ENCODE data around the gene CALR.
A peak's percentile ranks its signal among the peaks of the same experiment; 100 is the strongest.
"Not testable (repeated sequence)": the region's sequence is repeated elsewhere in the genome, so short reads cannot be mapped to it uniquely, and the experiment has no call there.

The CALR gene

DNA sequence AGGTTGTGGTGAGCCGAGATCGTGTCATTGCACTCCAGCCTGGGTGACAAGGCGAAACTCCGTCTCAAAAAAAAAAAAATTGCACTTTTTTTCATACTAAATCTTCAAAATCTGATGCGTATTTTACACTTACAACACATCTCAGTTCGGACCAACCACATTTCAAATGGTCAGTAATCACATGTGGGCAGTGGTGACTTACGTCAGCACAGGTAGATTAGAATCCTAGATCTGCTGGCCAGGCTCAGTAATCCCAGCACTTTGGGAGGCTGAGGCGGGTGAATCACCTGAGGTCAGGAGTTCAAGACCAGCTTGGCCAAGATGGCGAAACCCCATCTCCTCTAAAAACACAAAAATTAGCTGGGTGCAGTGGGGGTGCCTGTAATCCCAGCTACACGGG is 3.3 kb upstream of the CALR start:
- DNase-seq, result no peak

DNA sequence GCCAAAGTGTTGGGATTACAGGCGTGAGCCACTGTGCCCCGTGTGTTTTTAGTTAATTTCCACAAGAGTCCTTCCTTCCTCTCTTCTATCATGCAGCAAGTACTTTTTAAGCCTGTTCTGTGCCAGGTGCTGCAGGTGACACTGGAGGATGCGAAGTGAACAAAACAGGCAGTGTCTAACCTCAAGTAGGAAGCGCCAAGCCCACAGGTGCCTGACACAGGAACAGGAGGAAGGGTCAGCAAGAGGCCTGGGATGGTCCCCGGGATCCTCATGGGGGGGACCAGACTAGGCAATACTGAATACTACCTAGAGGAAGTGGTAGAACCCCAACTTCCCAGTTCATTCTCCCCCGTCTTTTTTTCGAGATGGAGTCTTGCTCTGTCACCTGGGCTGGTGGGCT is 1.8 kb upstream of the CALR start:
- DNase-seq, result no peak

DNA sequence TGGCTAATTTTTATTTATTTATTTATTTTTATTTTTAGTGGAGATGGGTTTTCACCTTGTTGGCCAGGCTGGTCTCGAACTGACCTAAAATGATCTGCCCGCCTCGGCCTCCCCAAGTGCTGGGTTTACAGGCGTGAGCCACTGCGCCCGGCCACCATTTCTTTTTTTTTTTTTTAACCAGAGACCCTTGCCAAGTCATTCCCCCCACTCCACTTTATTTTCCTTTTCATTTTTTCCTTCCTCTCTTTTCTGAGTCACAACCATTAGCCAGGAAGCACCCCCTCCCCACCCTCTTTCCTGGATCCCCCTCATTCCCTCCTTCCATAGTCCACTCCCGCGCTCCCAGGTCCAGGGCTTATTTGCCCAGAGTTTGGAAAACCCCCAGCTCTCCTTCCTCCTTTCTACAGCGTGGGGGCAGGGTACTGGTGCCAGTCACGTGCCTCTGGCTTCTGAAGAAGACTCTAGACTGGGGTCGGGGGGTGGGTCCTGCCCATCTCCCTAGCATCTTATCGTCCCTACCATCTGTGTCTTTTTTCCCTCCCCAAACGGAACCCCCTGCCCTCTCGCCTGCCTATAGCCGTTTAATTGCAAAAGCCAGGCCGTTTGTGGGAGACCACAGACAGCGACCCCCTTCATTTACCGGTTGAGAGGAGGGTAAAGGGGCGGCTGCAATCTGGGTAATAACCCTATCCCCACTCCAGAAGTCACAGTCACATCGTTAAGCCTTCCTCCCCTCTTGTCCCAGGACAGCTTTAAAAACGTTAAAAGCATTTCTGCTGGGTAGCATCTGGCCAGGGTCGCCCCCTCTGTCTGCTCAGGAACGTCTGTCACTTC is 1.1 kb upstream of the CALR start:
- DNase-seq, result no peak

DNA sequence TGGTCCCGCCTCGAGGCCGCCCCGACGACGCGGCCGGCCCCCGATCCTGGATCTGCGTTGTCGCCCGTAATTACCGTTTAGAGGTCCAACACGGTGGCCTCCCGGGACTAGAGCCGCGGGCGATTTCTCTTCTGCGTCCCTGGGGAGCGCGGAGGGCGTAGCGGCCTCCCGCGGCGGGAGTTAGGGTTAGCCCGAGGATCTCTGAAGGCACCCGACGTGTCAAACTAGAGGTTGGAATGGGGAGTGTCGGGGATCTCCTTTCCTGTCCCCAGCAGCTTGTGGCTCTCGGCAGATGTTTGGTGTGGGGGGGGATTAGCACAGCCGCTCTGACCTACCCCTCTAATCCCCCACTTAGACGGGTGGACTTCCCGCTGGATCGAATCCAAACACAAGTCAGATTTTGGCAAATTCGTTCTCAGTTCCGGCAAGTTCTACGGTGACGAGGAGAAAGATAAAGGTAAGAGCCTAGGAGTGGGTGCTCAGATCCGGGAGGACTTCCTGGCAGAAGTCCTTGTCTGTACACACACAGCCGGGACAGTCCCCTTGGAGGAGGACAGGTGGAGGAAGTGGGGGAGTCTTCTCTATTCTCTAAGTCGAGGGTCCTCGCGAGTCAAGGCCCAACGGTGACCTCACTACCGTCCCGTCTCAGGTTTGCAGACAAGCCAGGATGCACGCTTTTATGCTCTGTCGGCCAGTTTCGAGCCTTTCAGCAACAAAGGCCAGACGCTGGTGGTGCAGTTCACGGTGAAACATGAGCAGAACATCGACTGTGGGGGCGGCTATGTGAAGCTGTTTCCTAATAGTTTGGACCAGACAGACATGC is 581 bp downstream of the CALR start:
- DNase-seq, result peak in 1 of 2 experiments; percentile 30

DNA sequence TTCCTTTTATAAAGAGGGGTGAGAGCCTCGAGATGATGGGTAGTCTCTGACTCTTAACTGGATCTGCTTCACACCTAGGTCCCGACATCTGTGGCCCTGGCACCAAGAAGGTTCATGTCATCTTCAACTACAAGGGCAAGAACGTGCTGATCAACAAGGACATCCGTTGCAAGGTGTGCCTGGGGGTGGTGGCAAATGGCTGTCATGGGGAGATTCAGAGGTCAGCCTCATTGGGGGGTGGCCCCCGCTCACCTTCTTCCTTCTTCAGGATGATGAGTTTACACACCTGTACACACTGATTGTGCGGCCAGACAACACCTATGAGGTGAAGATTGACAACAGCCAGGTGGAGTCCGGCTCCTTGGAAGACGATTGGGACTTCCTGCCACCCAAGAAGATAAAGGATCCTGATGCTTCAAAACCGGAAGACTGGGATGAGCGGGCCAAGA is 1.6 kb downstream of the CALR start:
- no peak for DNase-seq

DNA sequence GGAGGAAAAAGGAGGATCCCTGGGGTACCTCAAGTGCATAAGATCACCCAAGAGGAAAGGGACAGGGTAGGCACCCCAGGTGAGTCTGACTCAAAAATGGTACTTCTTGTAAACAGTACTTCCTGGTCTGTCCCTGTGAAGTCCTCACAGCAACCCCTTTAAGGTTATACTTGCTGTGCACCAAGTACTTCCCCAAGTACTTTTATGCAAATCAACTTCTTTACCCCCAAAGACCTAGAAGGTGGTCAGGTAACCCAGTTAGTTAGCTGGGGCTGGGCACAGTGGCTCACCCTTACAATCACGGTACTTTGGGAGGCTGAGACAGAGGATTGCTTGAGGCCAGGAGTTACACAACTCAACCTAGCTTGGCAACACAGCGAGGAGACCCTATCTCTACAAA is 2.5 kb downstream of the CALR start:
- DNase-seq, result no peak

DNA sequence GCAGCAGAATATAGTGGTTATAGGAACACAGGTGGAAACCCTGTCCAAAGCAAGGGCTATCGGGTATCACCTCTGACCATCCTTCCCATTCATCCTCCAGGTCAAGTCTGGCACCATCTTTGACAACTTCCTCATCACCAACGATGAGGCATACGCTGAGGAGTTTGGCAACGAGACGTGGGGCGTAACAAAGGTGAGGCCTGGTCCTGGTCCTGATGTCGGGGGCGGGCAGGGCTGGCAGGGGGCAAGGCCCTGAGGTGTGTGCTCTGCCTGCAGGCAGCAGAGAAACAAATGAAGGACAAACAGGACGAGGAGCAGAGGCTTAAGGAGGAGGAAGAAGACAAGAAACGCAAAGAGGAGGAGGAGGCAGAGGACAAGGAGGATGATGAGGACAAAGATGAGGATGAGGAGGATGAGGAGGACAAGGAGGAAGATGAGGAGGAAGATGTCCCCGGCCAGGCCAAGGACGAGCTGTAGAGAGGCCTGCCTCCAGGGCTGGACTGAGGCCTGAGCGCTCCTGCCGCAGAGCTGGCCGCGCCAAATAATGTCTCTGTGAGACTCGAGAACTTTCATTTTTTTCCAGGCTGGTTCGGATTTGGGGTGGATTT is 5.1 kb downstream of the CALR start:
- no peak for DNase-seq

DNA sequence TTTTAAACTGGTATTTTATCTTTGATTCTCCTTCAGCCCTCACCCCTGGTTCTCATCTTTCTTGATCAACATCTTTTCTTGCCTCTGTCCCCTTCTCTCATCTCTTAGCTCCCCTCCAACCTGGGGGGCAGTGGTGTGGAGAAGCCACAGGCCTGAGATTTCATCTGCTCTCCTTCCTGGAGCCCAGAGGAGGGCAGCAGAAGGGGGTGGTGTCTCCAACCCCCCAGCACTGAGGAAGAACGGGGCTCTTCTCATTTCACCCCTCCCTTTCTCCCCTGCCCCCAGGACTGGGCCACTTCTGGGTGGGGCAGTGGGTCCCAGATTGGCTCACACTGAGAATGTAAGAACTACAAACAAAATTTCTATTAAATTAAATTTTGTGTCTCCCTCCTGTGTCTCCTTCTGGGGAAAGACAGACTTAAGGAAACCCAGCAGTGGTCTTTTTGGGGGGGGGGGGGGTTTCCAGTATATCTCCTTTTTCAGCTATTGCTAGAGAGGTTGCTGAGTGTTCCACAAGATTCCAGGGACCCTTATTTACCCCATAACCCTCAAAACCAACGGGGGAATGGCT is 5.8 kb downstream of the CALR start:
- DNase-seq, result no peak

DNA sequence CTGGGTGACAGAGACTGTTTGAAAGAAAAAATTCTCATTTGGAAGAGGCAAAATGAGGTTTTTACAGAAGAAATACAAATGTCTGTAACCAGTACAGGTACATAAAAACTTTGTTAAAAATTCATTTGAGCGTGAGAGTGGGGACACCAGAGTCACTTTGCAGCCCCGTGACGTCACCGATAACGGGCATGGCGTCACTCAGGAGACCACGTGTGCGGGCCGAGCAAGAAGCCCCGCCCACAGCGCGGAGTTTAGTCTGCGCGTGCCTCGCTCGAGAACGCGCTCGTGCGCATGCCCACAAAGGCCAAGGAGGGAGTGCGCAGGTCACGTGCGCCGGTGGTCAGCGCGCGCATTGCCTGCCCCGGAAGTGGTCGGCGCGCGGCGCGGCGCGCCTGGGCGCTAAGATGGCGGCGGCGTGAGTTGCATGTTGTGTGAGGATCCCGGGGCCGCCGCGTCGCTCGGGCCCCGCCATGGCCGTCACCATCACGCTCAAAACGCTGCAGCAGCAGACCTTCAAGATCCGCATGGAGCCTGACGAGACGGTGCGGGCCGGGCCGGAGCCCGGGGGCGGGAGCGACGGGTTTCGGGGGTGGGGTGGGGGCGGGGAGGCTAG is 7.2 kb downstream of the CALR start, which contains the start of gene RAD23A:
RAD23A (plus strand) TSS at position 384 of the 613 bp plus-strand sequence; CDS start at position 471, 87 bp downstream.
- peak; percentile 97 to 98 for DNase-seq

DNA sequence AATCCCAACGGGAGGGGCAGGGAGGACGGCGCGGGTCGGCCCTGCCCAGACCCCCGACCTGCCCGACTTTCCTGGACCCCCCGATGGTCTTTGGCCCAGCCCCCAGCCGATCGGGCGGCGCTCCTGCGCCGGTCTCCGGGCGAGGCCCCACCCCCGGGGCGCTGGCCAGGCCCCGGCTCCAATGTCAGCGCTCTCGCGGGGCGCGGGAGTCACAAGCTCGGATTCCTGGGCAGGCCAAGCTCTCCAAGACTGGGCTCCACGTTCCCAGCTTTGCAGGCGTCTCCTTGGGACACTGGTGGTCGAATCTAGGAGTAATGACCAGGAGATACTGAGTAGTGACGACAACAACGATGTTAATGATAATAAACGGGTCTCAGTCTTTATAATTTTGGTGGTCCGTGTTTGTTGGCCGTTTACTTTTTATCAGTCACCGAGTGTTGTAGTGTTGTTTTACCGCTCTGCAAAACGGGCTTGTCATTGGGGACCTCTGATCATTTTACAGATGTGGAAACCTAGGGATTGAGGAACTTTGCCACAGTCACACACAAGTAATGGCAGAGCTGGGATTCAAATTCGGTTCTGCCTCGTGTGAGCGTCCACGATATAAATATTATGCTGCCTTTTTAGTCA is 7.8 kb downstream of the CALR start:
- DNase-seq, result peak; percentile 30 to 70

DNA sequence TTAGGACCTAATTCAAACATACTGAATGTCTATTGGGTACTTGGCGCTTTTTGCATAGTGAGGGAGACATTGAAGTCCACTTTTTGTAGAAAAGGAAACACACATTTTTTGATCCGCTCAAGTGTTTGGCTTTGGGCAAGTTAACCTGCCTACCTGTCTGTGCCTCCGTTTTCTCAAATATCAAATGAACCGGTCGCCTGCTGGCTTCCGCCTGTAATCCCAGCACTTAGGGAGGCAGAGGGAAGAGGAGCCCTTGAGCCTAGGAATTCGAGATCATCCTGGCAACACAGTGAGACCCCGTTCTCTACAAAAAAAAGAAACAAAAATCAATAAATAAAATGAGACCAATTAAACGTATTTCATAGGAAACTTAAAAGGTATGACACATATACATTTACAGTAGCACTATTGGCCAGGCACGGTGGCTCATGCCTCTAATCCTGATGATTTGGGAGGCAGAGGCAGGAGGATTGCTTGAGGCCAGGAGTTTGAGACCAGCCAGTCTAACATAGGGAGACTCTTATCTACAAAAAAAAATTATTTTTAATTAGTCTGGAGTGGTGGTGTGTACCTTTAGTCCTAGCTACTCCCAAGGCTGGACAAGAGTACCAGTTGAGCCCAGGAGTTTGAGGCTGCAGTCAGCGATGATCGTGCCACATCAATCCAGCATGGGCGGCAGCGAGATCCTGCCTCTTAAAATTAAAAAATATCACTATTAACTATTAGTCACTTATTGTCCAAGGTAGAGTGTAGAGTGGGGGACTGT is 8.5 kb downstream of the CALR start:
- DNase-seq, result peak in 1 of 2 experiments; percentile 29

DNA sequence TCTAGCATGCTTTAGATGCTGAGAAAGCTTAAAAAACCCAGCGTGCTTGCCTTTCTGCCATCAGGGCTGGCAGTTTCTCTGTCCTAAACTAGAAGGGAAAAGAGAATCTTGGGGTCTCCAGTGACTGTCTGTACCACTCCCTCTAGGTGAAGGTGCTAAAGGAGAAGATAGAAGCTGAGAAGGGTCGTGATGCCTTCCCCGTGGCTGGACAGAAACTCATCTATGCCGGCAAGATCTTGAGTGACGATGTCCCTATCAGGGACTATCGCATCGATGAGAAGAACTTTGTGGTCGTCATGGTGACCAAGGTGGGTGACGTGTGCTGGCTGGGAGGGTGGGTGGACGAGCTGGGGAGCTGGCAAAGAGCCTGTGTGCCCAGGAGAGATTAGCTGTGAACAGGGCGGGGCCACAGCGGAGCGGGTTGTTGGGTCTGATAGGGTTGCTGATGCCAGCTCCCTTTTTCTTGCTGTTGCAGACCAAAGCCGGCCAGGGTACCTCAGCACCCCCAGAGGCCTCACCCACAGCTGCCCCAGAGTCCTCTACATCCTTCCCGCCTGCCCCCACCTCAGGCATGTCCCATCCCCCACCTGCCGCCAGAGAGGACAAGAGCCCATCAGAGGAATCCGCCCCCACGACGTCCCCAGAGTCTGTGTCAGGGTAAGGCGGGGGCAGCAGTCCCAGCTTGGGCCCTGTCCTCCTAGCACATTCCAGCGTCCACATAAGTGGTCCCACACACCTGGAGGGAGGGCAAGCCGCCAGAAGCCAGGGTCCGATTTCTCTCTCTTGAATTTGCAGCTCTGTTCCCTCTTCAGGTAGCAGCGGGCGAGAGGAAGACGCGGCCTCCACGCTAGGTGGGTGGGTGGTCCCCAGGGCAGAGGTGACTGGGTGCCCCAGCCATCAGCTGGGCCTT is 9.5 kb downstream of the CALR start:
- DNase-seq, result no peak

DNA sequence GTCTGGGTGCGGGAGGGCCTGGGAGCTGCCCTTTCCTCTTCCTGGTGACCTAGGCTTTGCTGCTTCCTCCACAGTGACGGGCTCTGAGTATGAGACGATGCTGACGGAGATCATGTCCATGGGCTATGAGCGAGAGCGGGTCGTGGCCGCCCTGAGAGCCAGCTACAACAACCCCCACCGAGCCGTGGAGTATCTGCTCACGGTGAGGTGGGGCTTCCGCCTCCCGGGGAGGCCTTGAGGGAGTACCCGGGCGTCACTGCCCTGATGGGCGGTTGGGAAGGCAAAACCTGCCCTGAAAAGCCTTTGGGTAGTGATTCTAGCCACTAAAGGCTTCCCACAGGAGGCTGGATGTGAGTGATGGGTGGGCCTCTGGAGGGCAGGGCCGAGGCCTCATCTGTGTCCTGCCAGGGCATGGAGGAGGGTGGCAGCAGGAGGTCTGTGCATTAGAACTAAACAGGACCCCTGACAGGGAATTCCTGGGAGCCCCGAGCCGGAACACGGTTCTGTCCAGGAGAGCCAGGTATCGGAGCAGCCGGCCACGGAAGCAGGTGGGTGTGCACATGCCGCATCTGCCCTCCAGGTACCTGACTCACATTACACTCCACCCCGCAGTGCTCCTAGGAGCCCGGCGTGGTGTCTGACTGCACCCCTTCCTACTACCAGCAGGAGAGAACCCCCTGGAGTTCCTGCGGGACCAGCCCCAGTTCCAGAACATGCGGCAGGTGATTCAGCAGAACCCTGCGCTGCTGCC is 10.4 kb downstream of the CALR start:
- DNase-seq, result no peak

DNA sequence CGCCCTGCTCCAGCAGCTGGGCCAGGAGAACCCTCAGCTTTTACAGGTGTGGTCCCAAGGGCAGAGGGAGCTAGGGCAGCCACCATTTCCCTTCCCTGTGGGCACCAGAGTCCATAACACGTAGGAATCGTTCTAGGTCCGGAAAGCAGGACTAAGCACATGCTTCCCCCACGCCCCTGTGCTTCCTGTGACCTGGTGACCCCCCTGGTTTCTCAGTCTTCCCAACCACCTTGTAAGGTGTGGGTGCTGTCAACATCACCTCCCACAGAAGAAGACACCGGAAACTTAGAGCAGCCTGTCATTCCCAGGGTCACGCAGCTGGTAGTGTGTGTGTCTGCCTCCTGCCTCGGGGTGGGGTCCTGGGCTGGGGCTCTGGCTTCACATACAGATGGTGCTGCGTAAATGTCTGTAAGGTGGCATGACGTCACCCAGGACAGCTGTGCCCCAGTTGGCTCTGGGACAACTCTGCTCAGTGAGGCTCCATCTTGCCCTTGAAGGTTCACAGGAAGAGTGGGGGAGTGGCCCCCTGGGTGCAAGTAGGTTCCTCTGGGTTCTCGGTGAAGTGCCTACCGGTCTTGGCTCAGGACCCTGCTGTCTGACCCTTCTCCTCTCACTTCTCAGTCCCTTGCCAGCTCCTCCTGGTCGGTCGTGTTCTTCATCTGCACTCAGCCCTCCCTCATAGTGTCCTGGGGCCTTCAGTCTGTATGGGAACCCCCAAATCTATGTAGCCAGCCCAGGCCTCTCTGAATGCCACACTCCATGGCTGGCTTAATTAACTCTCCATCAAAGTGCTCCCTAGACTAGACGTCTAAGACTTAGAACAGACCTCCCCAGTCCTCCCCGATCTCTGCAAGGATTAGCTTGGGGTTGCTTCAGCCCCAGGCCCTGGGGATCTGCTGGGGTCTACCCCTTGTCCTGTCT is 11.2 kb downstream of the CALR start:
- DNase-seq, result no peak

DNA sequence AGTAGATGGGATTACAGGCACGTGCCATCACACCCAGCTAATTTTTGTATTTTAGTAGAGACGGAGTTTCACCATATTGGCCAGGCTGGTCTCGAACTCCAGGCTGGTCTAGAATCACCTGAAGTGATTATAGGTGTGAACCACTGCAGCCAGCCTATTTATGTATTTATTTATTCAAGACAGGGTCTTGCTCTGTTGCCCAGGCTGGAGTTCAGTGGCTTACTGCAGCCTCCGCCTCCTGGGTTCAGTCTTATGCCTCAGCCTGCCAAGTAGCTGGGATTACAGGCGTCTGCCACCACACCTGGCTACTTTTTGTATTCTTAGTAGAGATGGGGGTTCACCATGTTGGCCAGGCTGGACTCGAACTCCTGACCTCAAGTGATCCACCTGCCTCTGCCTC is 13.6 kb downstream of the CALR start:
- not testable (repeated sequence) for DNase-seq

DNA sequence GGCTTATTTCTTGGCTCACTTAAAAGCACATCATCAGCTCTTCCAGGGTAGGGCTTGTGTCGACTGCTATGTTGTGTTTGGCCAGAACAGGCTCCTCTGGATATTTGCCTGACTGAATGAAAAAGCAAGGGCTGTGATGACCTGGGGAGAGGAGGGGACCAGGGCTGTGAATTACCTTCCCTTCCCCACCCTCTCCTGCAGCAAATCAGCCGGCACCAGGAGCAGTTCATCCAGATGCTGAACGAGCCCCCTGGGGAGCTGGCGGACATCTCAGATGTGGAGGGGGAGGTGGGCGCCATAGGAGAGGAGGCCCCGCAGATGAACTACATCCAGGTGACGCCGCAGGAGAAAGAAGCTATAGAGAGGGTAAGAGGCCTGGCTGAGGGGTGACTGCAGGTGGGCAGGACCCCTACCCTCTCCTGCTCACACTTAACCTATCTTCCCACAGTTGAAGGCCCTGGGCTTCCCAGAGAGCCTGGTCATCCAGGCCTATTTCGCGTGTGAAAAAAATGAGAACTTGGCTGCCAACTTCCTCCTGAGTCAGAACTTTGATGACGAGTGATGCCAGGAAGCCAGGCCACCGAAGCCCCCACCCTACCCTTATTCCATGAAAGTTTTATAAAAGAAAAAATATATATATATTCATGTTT is 14.2 kb downstream of the CALR start:
- peak; percentile 40 to 55 for DNase-seq

DNA sequence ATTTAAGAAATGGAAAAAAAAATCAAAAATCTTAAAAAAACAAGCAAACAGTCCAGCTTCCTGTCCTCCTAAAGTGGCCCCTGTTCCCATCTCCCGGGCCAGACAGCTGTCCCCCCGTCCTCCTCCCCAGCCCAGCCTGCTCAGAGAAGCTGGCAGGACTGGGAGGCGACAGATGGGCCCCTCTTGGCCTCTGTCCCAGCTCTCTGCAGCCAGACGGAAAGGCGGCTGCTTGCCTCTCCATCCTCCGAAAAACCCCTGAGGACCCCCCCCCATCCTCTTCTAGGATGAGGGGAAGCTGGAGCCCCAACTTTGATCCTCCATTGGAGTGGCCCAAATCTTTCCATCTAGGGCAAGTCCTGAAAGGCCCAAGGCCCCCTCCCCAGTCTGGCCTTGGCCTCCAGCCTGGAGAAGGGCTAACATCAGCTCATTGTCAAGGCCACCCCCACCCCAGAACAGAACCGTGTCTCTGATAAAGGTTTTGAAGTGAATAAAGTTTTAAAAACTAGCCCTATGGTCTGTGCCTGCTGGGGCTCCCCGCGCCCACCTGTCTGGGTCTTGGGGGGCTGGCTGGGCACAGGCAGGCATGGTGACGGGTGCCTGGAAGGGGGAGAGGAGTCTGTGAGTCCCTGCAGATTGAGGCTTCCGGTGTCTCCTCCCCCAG is 14.9 kb downstream of the CALR start:
- peak; percentile 49 to 68 for DNase-seq
